Measurements from ENCODE around the gene SPATA2L. TPM values are rescaled to one million over a fixed set of nuclear protein-coding genes. Genes with fewer than 3 reads are reported as not detected.

The SPATA2L gene
- polyA plus RNA-seq, 4 donors, result 9.2 to 42.7 (median 24.9) TPM

DNA sequence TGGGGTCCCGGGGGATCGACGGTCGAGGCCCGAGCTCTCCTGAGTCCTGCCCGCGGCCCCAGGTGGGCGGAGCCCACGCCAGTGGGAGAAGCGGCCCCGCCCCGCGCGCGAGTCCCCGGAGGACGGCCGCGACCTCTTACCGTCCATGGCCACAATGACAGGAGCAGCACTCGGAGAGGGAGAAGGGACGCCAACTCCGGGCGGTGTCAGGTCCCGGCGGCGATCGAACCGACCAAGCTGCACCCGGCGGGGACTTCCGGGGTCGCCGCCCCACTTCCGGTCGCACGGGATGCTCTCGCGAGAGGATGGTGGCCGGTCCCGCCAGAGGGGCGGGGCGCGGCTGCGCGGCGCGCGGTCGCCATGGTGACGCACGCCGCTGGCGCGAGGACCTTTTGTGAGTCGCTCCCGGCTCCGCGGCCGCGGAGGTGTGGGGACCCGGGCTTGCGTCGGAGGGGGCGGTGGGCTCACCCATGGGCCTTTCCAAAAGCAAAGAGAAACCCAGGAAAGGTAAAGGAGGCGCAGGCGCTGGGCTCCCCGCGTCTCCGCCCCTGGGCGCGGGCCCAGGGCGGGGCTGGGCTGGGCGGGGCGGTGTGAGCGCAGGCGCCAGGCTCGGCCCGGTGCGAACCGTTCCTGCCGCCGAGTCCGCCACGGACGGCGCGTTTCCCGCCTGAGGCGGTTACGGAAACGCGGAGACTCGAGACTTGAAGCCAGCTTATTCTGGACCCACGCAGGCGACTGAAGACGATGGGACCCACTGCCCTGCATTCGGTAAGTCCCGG, 43.9 kb downstream of the SPATA2L start, which contains the start of the genes CHMP1A and SPATA33:
CHMP1A (minus strand) TSS at position 267 of the 779 bp plus-strand sequence; CDS start at position 147, 120 bp downstream.
SPATA33 (plus strand) TSS at position 395 of the 779 bp plus-strand sequence; CDS start at position 471, 76 bp downstream.
- FAIRE-seq, result no peak
- H3K9me3 ChIP-seq (ENCODE audit: control insufficient read depth in 2 of 2, insufficient read depth in 1 of 2, low read depth in 1 of 2, low read length in 1 of 2), result no peaks in the 10 kb centered on the region
- WGBS, 3 donors, result 0 to 1% (median 0%) methylated on average over 63 to 99 of the region's 99 CpGs
- peaks cover 0 to 54% (median 3%) of the 10 kb centered on the region in 3 donors for H3K36me3 ChIP-seq (ENCODE audit: control insufficient read depth in 3 of 3, insufficient read depth in 2 of 3, low read depth in 1 of 3, low read length in 3 of 3)
- peak; percentile 81 to 95 for DNase-seq
- H3K27ac ChIP-seq (ENCODE audit: low read depth in 1 of 3, low read length in 2 of 3), result peak within 1 kb of the TSS; percentile 70 to 89 (median 85)
- no peaks in the 10 kb centered on the region for H3K27me3 ChIP-seq (ENCODE audit: control insufficient read depth in 3 of 3, insufficient read depth in 3 of 3, low read length in 3 of 3)
- peaks cover 2 to 14% (median 9%) of the 10 kb centered on the region in 3 donors for H3K4me1 ChIP-seq (ENCODE audit: control insufficient read depth in 3 of 3, insufficient read depth in 2 of 3, low read depth in 1 of 3, low read length in 2 of 3)
- peak within 1 kb of the TSS; percentile 71 to 95 (median 83) for H3K4me3 ChIP-seq (ENCODE audit: low read depth in 1 of 3, low read length in 3 of 3)

DNA sequence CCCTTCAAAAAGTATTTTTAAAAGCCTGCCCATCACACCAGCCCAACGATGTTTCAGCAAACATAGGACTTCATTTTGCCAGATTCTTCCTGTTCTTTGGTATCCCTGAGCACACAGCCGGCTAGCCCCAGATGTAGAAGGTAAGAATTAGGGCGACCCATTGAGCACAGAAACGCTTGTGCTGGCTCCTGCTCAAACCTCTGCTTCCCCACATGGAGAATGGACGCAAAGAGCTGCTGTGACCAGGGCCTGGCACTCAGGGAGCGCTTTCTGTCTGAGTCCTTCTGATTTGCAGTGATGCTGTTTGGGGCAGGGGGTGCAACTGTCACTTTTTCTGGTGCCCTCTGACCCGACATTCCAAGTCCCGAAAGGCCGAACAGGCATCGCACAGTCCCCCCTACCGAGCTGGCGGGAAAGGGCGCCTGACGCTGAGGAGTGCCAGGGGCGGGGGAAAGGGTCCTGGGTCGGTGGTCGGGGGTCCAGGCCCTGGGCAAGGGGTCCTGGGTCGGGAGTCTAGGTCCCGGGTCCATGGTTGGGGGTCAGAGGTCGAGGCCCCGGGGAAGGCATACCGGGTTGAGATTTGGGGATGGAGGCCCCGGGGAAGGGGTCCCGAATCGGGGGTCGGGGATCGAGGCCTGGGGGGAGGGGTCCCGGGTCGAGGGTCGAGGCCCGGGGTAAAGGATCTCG, 44.9 kb downstream of the SPATA2L start:
- no peak for FAIRE-seq
- H3K4me1 ChIP-seq (ENCODE audit: control insufficient read depth in 3 of 3, insufficient read depth in 2 of 3, low read depth in 1 of 3, low read length in 2 of 3), result peaks cover 2 to 14% (median 9%) of the 10 kb centered on the region in 3 donors
- H3K27ac ChIP-seq (ENCODE audit: low read depth in 1 of 3, low read length in 2 of 3), result peak overlapping the region in 1 of 3 donors; percentile 89
- peaks cover 0 to 52% (median 3%) of the 10 kb centered on the region in 3 donors for H3K36me3 ChIP-seq (ENCODE audit: control insufficient read depth in 3 of 3, insufficient read depth in 2 of 3, low read depth in 1 of 3, low read length in 3 of 3)
- WGBS, 3 donors, result 33 to 42% (median 40%) methylated on average over 20 to 32 of the region's 32 CpGs
- H3K27me3 ChIP-seq (ENCODE audit: control insufficient read depth in 3 of 3, insufficient read depth in 3 of 3, low read length in 3 of 3), result no peaks in the 10 kb centered on the region
- no peak for DNase-seq
- H3K4me3 ChIP-seq (ENCODE audit: low read depth in 1 of 3, low read length in 3 of 3), result peak overlapping the region; percentile 71 to 95 (median 83)
- H3K9me3 ChIP-seq (ENCODE audit: control insufficient read depth in 2 of 2, insufficient read depth in 1 of 2, low read depth in 1 of 2, low read length in 1 of 2), result no peaks in the 10 kb centered on the region

DNA sequence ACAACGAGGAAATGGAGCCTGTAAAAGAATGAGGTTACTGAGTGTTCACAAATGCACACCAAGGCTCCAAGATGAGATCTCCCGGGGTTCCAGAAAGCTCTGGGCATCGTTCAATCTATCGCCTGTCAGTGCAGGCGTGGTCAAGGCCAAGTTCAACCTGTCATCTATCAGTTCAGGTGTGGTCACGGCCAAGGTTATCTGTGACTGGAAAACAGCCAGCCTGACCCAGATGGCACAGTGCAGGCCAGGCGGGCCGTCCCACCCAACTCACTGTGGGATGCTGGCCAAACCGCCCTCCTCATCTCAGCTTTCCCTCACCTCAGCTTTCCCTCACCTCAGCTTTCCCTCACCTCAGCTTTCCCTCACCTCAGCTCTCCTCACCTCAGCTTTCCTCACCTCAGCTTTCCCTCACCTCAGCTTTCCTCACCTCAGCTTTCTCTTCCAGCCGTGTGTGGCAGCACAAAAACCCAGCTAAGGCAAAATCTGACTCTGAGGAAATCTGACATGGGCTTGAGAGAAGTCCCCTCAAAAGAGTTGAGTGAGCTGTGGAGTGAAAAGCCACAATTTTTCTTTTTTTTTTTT, 46.4 kb downstream of the SPATA2L start:
- Histone ChIP-seq H3K9me3 (ENCODE audit: control insufficient read depth in 2 of 2, insufficient read depth in 1 of 2, low read depth in 1 of 2, low read length in 1 of 2) (no peaks in the 10 kb centered on the region), H3K4me3 (ENCODE audit: low read depth in 1 of 3, low read length in 3 of 3) (no peak overlapping the region), H3K4me1 (ENCODE audit: control insufficient read depth in 3 of 3, insufficient read depth in 2 of 3, low read depth in 1 of 3, low read length in 2 of 3) (peaks cover 2 to 14% (median 9%) of the 10 kb centered on the region in 3 donors), H3K27ac (ENCODE audit: low read depth in 1 of 3, low read length in 2 of 3) (no peak overlapping the region), H3K27me3 (ENCODE audit: control insufficient read depth in 3 of 3, insufficient read depth in 3 of 3, low read length in 3 of 3) (no peaks in the 10 kb centered on the region), H3K36me3 (ENCODE audit: control insufficient read depth in 3 of 3, insufficient read depth in 2 of 3, low read depth in 1 of 3, low read length in 3 of 3) (peaks cover 3 to 53% (median 4%) of the 10 kb centered on the region in 3 donors)
- 24 to 73% (median 34%) methylated on average over 10 of the region's 10 CpGs for WGBS, 3 donors
- no peak for FAIRE-seq
- DNase-seq, result peak in 1 of 2 donors; percentile 77

DNA sequence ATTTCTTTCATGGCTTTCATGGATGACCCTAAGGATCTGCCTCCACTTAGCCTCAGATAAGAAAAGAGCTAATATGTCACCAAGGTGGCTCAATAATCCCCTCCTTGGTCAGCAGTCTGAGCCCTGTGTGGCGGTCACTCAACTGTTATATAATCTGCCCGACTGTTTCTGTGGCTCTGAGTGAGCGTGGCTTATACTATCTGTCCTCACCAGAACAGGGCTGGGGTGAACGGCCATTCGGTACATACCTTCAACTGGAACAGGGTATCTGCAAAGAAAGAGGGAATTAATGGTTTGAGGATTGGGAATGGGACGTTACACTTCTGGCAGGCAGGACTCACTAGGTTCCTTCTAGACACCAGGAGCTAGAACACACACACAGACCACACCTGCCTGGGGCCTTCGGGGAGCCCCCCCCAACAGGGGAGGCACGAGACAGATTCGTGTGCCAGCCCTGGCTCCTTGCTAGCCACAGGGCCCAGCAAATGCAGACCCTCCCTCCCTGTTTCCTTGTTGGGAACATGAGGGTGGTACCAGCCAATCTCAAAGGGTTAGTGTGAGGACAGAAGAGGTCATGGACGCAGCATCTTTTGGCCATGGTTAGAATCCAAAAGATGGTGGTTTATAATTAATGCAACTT, 47.7 kb downstream of the SPATA2L start:
- 84 to 87% (median 86%) methylated on average over 10 of the region's 10 CpGs for WGBS, 3 donors
- DNase-seq (no peak), FAIRE-seq (no peak)
- H3K36me3 ChIP-seq (ENCODE audit: control insufficient read depth in 3 of 3, insufficient read depth in 2 of 3, low read depth in 1 of 3, low read length in 3 of 3), result peaks cover 3 to 60% (median 7%) of the 10 kb centered on the region in 3 donors
- H3K4me3 ChIP-seq (ENCODE audit: low read depth in 1 of 3, low read length in 3 of 3), result no peak overlapping the region
- H3K27me3 ChIP-seq (ENCODE audit: control insufficient read depth in 3 of 3, insufficient read depth in 3 of 3, low read length in 3 of 3), result no peaks in the 10 kb centered on the region
- no peak overlapping the region for H3K27ac ChIP-seq (ENCODE audit: low read depth in 1 of 3, low read length in 2 of 3)
- H3K4me1 ChIP-seq (ENCODE audit: control insufficient read depth in 3 of 3, insufficient read depth in 2 of 3, low read depth in 1 of 3, low read length in 2 of 3), result peaks cover 2 to 11% (median 5%) of the 10 kb centered on the region in 3 donors
- H3K9me3 ChIP-seq (ENCODE audit: control insufficient read depth in 2 of 2, insufficient read depth in 1 of 2, low read depth in 1 of 2, low read length in 1 of 2), result no peaks in the 10 kb centered on the region

DNA sequence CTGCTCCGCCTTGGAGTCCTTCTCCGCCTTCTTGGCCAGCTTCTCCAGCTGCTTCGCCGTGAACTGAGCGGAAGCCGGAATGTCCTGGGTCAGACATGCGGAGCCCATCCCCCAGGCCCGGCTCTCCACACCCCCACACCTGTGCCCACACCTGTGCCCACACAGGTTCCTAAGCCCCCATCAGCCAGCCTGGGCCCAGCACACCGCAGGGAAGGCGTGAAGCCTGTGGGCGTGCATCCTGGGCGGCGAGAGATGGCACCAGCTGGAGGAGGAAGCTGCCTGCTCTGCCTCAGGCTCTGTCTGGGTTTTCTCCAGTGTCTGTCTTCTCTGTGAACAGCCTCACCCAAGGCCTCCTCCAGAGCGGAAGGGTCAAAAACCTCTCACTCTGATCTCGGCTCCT, 49.9 kb downstream of the SPATA2L start:
- Histone ChIP-seq H3K27ac (ENCODE audit: low read depth in 1 of 3, low read length in 2 of 3) (no peak overlapping the region), H3K27me3 (ENCODE audit: control insufficient read depth in 3 of 3, insufficient read depth in 3 of 3, low read length in 3 of 3) (no peaks in the 10 kb centered on the region), H3K4me3 (ENCODE audit: low read depth in 1 of 3, low read length in 3 of 3) (no peak overlapping the region), H3K9me3 (ENCODE audit: control insufficient read depth in 2 of 2, insufficient read depth in 1 of 2, low read depth in 1 of 2, low read length in 1 of 2) (no peaks in the 10 kb centered on the region), H3K36me3 (ENCODE audit: control insufficient read depth in 3 of 3, insufficient read depth in 2 of 3, low read depth in 1 of 3, low read length in 3 of 3) (peaks cover 8 to 78% (median 15%) of the 10 kb centered on the region in 3 donors), H3K4me1 (ENCODE audit: control insufficient read depth in 3 of 3, insufficient read depth in 2 of 3, low read depth in 1 of 3, low read length in 2 of 3) (peaks cover 2 to 4% (median 2%) of the 10 kb centered on the region in 3 donors)
- no peak for FAIRE-seq
- no peak for DNase-seq
- WGBS, 3 donors, result 88 to 90% (median 88%) methylated on average over 15 of the region's 15 CpGs

DNA sequence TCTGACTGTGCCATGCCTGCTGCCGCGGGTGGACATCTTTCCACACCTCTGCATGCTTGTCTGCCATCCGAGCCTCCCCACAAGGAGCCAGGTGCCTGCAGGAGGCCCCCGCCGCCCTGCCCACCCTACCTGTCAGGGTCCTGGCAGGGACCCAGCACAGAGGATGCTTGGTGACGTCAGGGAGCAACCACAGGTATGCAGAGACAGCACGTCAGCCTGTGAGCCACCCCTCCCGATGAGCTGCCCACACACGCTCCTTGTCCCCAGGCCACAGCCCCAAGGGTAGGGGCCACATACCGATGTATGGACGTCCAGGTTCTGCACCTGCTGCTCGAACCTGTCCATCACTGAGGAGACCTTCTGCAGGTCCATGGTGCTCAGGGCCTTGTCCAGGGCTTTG, 54.6 kb downstream of the SPATA2L start:
- H3K4me3 ChIP-seq (ENCODE audit: low read depth in 1 of 3, low read length in 3 of 3), result no peak overlapping the region
- DNase-seq, result no peak
- no peaks in the 10 kb centered on the region for H3K9me3 ChIP-seq (ENCODE audit: control insufficient read depth in 2 of 2, insufficient read depth in 1 of 2, low read depth in 1 of 2, low read length in 1 of 2)
- no peaks in the 10 kb centered on the region for H3K4me1 ChIP-seq (ENCODE audit: control insufficient read depth in 3 of 3, insufficient read depth in 2 of 3, low read depth in 1 of 3, low read length in 2 of 3)
- no peak overlapping the region for H3K27ac ChIP-seq (ENCODE audit: low read depth in 1 of 3, low read length in 2 of 3)
- H3K36me3 ChIP-seq (ENCODE audit: control insufficient read depth in 3 of 3, insufficient read depth in 2 of 3, low read depth in 1 of 3, low read length in 3 of 3), result peaks cover 17 to 76% (median 27%) of the 10 kb centered on the region in 3 donors
- no peak for FAIRE-seq
- 84 to 93% (median 92%) methylated on average over 12 of the region's 12 CpGs for WGBS, 3 donors
- H3K27me3 ChIP-seq (ENCODE audit: control insufficient read depth in 3 of 3, insufficient read depth in 3 of 3, low read length in 3 of 3), result no peaks in the 10 kb centered on the region

Data from small intestine (tissue), 7 donors.